KMS-11 (cell line): Measurements from ENCODE around the gene IFI27L1.

Experiments used
- H2AFZ ChIP-seq: fragments of 200-600 bp; sonication (generic); 2 replicates; pipeline ENCODE4 v1.6.1; 2016; ENCODE audit warnings: antibody characterized with exemption, mixed run types, low read depth
- H3K27ac ChIP-seq: fragments of 200-600 bp; sonication (generic); 2 replicates; pipeline ENCODE4 v1.6.1; 2016; ENCODE audit warnings: mild to moderate bottlenecking, mixed run types
- H3K27me3 ChIP-seq: fragments of 200-600 bp; sonication (generic); 2 replicates; pipeline ENCODE4 v1.6.1; 2017; ENCODE audit warnings: mild to moderate bottlenecking, low read depth, mixed run types, moderate library complexity; ENCODE audit not compliant: insufficient read depth
- H3K36me3 ChIP-seq: fragments of 200-600 bp; sonication (generic); 2 replicates; pipeline ENCODE4 v1.6.1; 2017; ENCODE audit warnings: mild to moderate bottlenecking, mixed run types; ENCODE audit not compliant: insufficient read depth
- H3K4me1 ChIP-seq: fragments of 200-600 bp; sonication (generic); 2 replicates; pipeline ENCODE4 v1.6.1; 2016; ENCODE audit warnings: mild to moderate bottlenecking, low read depth, mixed run types; ENCODE audit not compliant: poor library complexity, severe bottlenecking
- H3K4me2 ChIP-seq: fragments of 200-600 bp; sonication (generic); 2 replicates; pipeline ENCODE4 v1.7.0; 2016; ENCODE audit warnings: mild to moderate bottlenecking, mixed run types
- H3K4me3 ChIP-seq: fragments of 200-600 bp; sonication (generic); IDR thresholded peaks from 2 replicates; pipeline ENCODE4 v1.6.1; 2017; ENCODE audit warnings: low read depth, low read length, mixed read lengths; ENCODE audit not compliant: insufficient read depth
- H3K79me2 ChIP-seq: fragments of 200-600 bp; sonication (generic); 2 replicates; pipeline ENCODE4 v1.6.1; 2016; ENCODE audit warnings: low read depth, mixed run types; ENCODE audit not compliant: insufficient read depth
- H3K9ac ChIP-seq: fragments of 200-600 bp; sonication (generic); 2 replicates; pipeline ENCODE4 v1.6.1; 2016; ENCODE audit warnings: mild to moderate bottlenecking, mixed run types
- H4K20me1 ChIP-seq: fragments of 200-600 bp; sonication (generic); 2 replicates; pipeline ENCODE4 v1.6.1; 2016; ENCODE audit warnings: mild to moderate bottlenecking, mixed run types; ENCODE audit not compliant: insufficient read depth
- TF ChIP-seq, protein P1 (sequence below): fragments of 200-600 bp; sonication (generic); conservative IDR thresholded peaks from 2 replicates; pipeline ENCODE4 v1.6.1; 2017; ENCODE audit warnings: low read depth, mild to moderate bottlenecking, antibody characterized with exemption, low read length, moderate library complexity, mixed read lengths

IFI27L1 gene

DNA sequence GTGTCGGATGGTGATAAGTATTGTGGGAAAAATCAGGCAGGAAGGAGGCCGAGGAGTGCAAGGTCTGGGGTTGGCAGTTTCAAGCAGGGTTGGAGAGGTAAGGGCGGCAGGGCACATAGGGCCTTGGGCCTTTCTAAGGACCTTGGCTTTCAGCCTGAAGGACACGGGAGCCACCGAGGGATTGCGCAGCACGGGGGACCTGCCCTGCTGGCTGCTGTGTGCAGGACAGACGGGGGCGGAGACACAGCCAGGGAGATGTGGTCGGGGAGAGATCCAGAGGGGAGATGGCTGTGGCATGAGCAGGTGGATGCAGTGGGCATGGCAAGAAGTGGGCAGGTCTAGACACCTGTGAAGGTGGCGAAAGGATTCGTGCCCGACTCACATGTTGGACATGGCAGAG, 40.3 kb upstream of the IFI27L1 start:
- no peaks in the 10 kb centered on the region for H4K20me1 ChIP-seq
- no peaks in the 10 kb centered on the region for H3K4me1 ChIP-seq
- H3K79me2 ChIP-seq, result no peaks in the 10 kb centered on the region
- no peaks in the 10 kb centered on the region for H3K36me3 ChIP-seq
- H3K4me3 ChIP-seq, result no peak overlapping the region
- H2AFZ ChIP-seq, result no peak overlapping the region
- no peaks in the 10 kb centered on the region for H3K27me3 ChIP-seq
- H3K27ac ChIP-seq, result no peak overlapping the region
- no peak overlapping the region for H3K9ac ChIP-seq
- TF ChIP-seq, protein P1, sequence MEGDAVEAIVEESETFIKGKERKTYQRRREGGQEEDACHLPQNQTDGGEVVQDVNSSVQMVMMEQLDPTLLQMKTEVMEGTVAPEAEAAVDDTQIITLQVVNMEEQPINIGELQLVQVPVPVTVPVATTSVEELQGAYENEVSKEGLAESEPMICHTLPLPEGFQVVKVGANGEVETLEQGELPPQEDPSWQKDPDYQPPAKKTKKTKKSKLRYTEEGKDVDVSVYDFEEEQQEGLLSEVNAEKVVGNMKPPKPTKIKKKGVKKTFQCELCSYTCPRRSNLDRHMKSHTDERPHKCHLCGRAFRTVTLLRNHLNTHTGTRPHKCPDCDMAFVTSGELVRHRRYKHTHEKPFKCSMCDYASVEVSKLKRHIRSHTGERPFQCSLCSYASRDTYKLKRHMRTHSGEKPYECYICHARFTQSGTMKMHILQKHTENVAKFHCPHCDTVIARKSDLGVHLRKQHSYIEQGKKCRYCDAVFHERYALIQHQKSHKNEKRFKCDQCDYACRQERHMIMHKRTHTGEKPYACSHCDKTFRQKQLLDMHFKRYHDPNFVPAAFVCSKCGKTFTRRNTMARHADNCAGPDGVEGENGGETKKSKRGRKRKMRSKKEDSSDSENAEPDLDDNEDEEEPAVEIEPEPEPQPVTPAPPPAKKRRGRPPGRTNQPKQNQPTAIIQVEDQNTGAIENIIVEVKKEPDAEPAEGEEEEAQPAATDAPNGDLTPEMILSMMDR, result no peak
- no peak overlapping the region for H3K4me2 ChIP-seq

DNA sequence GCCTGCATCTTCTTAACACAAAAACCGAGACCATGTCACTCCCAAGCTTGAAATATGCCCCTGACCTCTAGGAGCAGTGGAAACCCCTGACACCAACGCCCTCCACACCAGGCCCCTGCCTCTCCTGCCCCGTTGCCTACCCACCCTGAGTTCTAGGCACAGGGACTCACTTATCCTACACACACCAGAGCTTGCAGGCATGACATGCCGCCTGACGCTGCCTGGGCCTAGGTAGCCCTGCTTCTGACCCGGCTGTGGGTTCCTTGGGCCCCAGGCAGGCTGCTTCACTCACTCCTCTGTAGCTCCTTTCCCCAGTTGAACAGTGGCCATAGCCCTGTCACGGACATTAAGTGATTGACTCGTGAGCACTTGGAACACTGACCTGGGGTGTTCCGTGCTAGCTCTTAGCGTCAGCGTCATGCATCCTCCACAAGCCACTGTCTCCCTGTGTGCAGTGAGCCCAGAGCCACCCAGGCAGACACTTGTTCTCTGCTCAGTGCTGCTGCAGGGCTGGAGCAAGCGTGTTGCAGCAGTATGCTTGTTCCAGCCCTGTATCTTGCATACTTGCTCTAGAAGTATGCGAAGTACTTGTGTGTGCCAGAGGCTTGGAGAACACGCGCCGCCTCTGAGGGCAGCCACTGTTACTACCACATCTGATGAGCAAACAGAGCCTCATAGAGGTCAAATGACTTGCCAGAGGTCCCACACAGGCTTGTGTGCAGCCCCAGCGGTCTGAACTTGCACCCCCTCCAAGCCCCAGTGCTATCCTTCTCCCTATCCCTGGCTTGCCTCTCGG, 39.4 kb upstream of the IFI27L1 start:
- TF ChIP-seq, protein P1, result no peak
- H3K27me3 ChIP-seq, result no peaks in the 10 kb centered on the region
- H3K4me2 ChIP-seq, result no peak overlapping the region
- no peaks in the 10 kb centered on the region for H3K4me1 ChIP-seq
- no peak overlapping the region for H2AFZ ChIP-seq
- no peaks in the 10 kb centered on the region for H3K36me3 ChIP-seq
- H3K4me3 ChIP-seq, result no peak overlapping the region
- no peaks in the 10 kb centered on the region for H3K79me2 ChIP-seq
- H4K20me1 ChIP-seq, result no peaks in the 10 kb centered on the region
- H3K9ac ChIP-seq, result no peak overlapping the region
- H3K27ac ChIP-seq, result no peak overlapping the region

DNA sequence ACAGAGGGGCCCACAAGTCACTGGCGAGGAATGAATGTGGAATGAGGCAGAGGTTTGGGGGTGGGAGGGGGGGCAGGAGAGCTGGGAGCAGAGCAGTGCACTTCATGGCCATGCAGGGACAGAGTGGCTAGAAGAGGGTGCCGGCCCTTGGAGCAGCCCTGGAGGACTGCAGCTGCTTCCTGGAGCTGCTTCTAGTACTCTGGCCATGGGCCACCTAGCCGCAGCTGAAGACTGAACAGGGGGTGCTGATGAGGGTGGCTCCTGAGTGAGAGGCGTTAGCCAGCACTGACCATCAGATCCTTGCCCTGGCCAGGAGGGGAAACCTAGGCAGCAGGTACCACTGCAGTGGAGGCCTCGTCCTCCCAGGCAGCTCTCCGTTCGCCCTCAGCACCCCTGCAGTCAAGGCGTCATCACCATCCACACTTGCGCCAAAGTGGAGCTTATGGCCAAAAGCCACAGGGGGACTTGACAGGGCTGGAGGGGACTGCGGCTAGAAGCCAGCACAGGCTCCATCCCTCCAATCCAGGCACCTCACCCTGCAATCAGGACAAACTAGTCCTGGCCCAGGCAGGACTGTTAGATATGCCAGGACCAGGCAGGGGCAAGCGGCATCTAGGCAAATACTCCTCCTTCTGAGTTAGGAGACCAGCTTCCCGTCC, 38.5 kb upstream of the IFI27L1 start:
- Histone ChIP-seq H3K79me2 (no peaks in the 10 kb centered on the region), H3K4me1 (no peaks in the 10 kb centered on the region), H3K27ac (no peak overlapping the region), H3K9ac (no peak overlapping the region), H4K20me1 (no peaks in the 10 kb centered on the region), H3K4me3 (no peak overlapping the region), H3K27me3 (no peaks in the 10 kb centered on the region), H3K36me3 (no peaks in the 10 kb centered on the region), H3K4me2 (no peak overlapping the region), H2AFZ (no peak overlapping the region)
- TF ChIP-seq, protein P1, result no peak

DNA sequence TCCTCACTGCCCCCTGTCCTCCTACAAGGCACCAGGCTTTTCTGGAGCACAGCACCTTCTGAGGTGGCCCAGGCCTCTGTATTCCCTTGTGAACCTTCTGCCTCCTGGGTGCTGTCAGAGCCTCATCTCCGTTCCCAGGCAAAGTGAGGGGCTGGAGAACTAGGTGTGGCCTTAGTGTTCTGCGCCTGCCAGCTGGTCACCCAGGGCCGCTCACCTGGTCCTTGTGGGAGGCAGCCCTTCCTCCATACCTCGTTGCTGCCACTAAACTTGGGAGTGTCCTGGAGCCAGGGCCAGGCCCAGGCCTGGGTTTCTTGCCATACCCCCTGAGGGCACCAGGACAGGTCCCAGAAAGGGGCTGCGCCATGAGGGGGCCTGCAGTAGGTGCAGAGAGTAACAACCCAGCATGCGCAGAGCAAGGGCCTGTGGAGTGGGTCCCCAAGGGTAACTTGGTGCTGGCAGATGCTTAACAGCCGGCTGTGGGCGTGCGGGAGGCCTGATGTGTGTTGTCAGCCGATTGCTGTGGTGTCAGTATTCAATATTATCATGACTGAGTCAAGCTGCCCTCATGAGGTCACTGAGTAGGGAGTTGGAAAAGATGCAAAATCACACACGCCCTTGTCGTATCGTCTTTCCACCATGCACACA, 37.9 kb upstream of the IFI27L1 start:
- Histone ChIP-seq H3K36me3 (no peaks in the 10 kb centered on the region), H3K9ac (no peak overlapping the region), H3K79me2 (no peaks in the 10 kb centered on the region), H3K27ac (no peak overlapping the region), H3K27me3 (no peaks in the 10 kb centered on the region), H2AFZ (no peak overlapping the region), H3K4me3 (no peak overlapping the region), H3K4me2 (no peak overlapping the region), H3K4me1 (no peaks in the 10 kb centered on the region), H4K20me1 (no peaks in the 10 kb centered on the region)
- TF ChIP-seq, protein P1, result no peak
